ENCODE results near the gene SPSB4.
"Not testable (repeated sequence)": the region's sequence is repeated elsewhere in the genome, so short reads cannot be mapped to it uniquely, and the experiment has no call there.

Gene SPSB4

DNA sequence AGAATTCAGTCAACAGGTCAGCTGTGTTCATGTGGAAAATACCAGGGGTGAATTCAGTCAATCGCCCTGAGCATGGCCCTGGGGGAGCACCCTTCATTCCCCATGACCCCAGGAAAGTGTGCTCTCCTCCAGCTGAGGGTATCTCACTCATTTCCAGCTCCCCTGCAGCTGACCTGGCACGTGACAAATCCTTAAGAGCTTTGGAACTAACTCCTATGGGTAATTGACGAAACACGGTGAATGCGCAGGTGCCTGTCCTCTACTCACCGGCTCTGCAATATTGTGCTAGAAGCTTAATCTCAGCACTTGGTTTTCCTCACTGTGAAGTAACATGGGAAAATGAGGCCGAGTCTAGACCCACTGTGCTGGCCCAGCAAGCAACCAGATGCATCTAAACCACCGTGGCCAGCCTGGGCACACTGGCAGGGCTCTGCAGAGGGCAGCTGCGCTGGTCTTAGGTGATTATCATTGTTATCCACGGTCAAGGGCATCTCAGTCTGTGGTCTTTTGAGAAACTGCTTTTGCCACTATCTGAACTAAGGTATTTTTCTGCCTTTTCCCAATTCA, 63.1 kb downstream of the SPSB4 start:
- no peak for DNase-seq (ENCODE audit: low read depth in 1 of 2, low spot score in 1 of 2)

DNA sequence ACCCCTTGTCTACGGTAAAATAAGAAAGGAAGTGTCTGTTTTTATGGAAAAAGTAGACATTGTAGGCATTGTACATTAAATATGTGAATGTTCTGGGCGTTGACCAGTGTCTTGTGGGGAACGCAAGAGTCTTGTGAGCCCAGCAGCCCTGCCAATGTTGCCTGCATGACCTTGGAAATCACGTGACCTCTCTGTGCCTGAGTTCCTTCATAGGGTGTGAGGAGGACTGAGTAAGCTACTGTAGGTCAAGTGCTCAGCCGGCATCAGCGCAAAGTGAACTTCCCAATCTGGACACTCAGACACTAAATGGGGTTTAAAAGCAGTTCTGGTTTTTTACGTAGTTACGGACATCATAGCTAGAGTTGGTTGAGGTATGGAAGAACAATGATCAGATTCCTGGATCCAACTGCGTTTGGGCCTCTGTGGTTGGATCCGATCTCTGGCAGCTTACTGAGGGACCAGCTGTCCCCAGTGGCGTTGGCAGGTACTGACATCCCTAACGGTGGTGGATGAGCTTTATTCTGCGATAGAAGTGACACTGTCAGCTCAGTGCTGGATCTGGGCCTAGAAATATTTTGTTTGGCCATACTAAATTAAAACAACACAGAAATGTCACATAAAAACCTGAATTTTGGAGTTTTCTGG, 63.8 kb downstream of the SPSB4 start:
- no peak for DNase-seq (ENCODE audit: low read depth in 1 of 2, low spot score in 1 of 2)

DNA sequence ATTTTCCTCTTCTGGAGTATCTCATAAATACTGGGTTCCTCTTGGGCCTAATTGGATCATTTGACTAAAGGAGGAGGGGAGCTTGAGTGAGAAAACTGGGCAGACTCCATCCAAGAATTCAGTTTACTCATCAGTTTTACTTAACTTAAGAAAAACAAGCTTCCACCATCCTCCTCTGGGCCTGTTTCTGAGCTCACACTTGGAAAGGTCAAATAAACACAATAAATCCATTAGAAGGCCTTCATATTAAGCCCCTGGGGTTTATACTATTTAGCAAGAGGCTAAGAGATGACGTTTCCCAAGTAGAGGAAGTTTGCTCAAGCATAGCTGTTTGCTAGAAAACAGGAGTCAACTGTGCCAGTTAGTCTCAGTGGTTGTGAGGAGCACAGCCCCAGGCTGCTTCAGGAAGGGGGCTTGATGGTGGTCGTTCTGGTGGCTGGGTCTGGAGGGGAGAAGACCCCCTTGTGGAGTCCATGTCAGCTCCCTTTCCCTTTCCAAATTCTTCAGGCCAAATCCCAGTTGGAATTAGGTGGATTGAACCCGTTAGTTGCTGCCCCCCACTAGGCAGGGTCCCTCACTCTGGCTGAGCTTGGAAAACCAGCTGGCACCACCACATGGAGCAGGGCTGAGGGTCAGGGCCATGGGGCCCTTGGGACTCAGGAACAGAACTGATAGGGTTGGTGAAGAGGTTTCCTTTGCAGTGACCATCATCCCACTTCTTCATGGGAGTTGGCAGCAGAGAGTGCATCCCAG, 64.8 kb downstream of the SPSB4 start:
- DNase-seq (ENCODE audit: low read depth in 1 of 2, low spot score in 1 of 2), result no peak

DNA sequence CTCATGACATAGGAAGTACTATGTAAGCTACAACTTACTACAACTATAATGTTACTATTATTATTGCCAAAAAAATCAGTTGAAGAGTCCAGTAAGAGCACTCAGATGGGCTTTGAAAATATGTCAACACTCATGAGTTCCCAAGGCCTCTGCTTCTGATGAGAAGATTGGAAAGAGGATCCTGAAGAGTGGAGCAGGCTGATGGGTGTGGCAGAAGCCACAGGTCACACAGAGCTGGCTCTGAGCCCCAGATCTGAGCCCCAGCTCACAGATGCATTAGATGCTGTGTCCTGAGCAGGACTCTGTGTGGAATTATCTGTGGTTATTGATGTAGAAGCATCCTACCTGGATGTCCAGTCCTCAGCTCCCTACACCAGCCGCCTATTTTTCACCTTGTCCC, 65.6 kb downstream of the SPSB4 start:
- no peak for DNase-seq (ENCODE audit: low read depth in 1 of 2, low spot score in 1 of 2)

DNA sequence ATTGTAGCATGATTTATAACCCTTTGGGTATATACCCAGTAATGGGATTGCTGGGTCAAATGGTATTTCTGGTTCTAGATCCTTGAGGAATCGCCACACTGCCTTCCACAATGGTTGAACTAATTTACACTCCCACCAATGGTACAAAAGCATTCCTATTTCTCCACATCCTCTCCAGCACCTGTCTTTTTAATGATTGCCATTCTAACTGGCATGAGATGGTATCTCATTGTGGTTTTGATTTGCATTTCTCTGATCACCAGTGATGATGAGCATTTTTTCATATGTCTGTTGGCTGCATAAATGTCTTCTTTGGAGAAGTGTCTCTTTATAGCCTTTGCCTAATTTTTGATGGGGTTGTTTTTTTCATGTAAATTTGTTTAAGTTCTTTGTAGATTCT, 66.8 kb downstream of the SPSB4 start:
- DNase-seq (ENCODE audit: low read depth in 1 of 2, low spot score in 1 of 2), result not testable (repeated sequence)

DNA sequence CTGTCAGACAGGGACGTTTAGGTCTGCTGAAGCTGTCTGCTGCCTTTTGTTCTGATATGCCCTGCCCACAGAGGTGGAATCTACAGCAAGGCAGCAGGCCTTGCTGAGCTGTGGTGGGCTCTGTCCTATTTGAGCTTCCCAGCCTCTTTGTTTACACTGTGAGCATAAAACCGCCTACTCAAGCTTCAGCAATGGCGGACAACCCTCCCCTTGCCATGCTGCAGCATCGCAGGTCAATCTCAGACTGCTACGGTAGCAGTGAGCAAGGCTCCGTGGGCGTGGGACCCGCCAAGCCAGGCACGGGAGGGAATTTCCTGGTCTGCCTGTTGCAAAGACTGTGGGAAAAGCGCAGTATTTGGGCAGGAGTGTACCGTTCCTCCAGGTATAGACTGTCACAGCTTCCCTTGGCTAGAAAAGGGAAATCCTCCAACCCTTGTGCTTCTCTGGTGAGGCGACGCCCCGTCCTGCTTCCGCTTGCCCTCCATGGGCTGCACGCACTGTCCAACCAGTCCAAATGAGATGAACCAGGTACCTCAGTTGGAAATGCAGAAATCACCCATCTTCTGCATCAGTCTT, 71.4 kb downstream of the SPSB4 start:
- no peak for DNase-seq (ENCODE audit: low read depth in 1 of 2, low spot score in 1 of 2)

DNA sequence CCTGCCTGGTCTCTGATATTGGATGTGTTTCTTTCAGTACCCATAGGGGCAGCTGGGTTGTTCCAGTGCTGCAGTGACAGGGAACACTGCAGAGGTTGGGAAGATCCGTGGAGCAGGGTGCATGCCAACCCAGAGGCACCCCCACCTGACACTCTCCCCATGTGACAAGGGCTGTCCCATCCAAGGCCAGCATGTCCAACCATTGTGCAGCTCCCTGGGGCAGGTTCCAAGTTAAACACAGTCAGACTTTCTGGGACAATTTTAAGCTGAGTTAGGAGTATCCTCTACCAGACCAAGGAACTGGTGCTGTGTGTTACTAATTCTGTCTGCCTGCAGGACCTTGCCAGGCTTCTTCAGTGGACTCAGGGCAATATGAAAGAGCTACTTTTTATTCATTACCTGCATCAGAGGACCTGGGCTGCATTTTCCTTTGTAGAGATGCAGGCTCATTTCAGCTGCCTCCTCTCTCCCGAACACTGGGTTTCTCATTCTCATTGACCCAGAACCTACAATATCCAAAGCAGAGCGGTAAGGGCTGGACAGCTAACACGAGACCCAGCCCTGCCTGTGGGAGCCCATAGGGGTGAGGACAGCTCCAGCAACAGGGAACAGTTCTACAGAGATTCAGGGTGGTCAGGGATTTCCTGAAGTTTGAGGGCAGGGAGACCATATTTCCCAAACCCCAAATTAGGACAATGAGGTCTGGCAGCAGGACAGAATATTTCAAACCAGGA, 72.7 kb downstream of the SPSB4 start:
- no peak for DNase-seq (ENCODE audit: low read depth in 1 of 2, low spot score in 1 of 2)

DNA sequence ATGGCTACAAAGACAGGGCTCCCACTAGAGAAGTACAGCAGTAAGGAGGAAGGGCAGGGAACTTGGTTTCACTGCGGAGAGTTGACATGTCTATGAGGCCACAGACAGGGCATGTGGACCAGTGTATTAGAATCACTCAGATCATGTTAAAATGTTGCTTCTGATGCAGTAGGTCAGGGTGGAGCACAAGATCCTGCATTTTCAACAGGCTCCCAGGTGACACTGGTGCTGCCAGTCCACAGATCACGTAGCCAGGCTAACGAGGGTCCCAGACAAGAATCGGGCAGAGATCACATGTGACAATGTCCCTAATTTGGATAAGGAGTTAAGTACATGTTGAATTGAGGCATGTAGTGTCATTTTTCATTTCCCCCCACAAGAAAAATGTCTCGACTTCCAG, 73.6 kb downstream of the SPSB4 start:
- DNase-seq (ENCODE audit: low read depth in 1 of 2, low spot score in 1 of 2), result no peak

DNA sequence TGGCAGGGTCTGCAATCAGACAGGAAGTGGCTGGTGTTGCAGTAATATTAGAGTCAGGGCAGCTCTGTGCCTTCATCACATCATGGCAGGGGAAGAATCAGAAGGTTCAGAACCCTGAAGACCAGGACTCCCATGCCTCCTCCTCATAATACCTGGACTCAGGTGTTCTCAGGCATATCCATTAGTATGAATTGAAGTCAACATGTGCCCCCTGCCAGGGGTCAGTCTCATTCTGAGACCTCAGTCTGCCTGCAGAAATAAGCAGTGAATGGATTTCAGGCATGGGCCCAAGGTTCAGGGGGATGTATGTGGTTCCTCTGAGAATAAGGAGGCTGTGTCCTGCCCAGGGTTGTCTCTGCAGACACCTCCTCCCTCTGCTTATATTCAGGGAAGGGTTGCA, 74.2 kb downstream of the SPSB4 start:
- DNase-seq (ENCODE audit: low read depth in 1 of 2, low spot score in 1 of 2), result no peak

DNA sequence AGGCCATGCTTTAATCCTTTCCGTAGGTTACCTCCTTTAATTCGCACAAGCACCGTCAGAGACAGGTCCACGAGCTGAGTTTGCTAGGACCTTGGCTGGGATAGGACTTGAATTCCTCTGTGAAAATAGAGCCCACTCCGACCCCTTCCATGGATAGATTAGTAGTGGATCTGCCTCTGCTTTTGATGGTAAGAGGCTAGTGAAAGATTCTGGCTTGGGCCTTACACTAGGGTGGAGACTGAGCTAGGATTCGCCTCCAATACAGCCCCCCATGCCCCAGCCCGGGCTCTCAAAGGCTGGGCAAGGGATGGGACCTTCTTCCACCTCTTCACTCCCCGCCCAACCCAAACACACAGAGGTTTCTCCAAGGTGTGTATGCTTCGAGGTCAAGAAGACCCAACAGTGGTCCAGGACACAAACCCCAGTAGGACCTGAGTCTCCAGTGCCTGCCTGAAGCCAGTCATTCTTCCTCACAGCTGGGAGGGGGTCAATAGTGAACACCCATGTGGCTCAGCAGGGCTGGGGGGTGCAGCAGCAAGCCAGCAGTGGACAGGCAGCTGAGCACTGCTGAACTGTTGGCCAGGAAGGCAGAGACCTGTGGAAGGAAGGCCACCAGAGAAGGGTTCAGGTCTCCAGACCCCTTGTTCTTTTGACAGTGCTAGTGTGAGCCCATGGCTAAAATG, 75.7 kb downstream of the SPSB4 start:
- no peak for DNase-seq (ENCODE audit: low read depth in 1 of 2, low spot score in 1 of 2)

DNA sequence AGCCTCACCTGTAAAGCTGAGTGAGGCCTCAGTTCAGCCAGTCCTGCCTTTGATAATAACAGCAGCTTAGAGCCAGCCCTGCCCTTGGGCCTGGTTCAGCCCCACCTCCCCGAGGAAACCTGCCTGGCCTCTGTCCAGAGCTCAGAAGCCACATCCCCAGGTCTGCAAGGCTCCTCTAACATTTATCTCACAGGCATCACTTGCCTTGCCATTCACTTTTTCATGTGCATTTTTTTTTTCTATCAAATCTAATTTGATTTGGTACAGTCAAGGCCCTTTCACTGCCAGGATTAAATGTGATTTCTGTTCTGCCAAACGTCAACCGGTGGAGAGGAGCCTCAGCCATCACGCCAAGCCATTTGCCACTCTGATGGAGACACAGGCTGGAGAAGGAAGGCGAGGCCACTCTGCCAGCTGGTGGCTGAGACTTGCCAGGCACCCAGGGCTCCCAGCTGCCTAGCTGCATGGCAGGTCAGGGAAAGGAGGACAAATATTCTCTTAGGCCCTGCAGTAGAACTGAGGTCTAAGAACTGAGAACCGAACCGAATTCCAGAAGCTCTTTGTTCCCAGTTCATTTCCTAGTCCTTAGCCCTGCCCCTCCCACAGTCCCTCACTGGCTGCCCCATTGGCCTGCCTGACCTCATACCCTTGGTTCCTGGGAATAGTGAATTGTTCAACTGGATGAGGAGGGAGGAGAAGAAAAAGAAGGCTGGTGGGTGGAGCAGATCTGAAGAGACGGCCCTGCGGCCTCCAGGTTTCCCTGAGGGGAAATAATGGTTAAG, 76.4 kb downstream of the SPSB4 start:
- DNase-seq (ENCODE audit: low read depth in 1 of 2, low spot score in 1 of 2), result no peak

DNA sequence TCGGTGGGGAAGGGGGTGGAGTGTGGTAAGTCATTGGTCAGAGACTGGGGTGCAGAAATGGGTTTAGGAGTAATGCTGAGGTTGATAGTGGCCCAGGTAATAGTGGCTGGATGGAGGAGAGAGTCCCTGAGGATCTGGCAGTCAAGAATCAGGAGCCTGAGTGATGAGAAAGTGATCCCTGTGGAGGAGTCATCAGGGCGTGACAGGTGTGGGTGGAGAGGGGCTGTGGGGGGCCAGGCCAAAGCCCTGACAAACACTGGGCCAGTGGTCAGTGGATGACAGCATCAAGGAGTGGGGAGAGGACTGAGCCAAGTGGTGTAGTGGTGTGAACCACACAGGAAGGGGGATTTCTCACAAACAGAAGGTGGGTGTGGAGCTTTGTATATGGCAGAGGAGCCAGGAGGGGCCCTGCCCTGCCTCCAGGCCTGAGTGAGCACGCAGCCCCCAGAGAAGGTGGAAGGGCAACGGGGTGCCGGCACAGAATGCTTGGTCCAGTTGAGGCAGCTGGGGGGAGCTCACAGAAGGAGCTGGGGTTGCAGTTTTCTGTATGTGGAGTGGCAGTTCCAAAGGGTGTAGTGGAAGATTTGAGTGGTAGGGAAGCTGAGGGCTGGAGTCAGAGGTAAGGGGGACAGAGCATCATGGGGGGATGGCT, 77.1 kb downstream of the SPSB4 start:
- no peak for DNase-seq (ENCODE audit: low read depth in 1 of 2, low spot score in 1 of 2)

DNA sequence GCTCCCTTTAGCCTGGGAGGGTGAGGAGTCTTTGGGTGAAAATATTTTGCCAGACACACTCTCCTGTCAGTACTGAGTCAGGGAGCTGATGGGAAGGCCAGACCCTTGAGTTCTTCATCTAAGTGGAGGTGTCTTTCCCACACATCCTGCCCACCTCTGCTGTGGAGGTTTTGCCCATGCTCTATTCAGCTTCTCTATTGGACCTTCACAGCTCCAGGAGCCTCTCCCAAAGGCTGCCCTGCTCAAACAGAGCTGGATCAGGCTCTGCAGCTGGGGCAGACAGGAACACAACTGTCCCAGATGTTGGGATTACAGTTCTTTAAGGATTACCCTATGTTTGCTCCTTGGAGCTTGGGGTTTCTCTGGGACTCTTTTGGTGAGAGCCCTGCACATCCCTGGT, 77.9 kb downstream of the SPSB4 start:
- DNase-seq (ENCODE audit: low read depth in 1 of 2, low spot score in 1 of 2), result no peak

DNA sequence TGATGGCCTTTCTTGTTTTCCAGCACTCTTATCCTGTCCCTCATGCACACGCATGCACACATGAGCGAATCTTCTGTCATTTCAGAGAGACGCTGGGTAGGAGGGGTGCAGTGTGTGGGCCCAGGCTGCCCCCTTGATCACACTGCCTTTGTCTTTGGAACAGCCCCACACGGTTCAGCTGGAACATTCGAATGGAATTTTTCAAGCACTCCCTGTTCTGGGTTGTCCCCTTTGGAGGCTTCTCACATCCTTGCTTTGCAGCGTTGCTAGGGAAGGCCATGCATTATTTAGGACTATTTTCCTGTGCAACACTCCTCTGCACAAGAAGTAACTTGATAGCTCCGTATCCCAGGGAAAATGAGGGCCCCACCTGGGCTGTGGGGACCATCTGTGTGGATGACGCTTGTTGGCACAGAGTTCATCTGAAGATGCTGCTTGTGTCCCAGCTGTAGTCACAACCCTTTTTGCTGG, 78.4 kb downstream of the SPSB4 start:
- no peak for DNase-seq (ENCODE audit: low read depth in 1 of 2, low spot score in 1 of 2)

DNA sequence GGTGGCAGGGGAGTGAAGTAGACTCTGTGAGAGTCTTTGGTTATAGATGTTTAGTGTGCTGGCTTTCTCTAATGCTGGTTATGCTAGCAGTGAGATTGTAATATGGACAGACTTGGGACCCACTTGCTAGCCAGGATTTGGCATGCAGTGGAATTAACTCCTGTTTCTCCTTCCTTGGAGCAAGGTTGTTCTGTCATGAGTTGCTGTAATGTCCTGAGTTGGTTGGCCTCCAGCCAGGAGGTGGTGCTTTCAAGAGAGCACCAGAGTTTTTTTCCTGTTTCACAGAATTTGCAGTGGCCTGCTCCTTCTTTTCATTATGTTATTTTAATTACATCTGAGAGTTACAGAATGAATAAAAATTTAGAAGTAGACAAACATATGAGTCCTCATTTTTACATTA, 92.4 kb downstream of the SPSB4 start:
- no peak for DNase-seq (ENCODE audit: low read depth in 1 of 2, low spot score in 1 of 2)

DNA sequence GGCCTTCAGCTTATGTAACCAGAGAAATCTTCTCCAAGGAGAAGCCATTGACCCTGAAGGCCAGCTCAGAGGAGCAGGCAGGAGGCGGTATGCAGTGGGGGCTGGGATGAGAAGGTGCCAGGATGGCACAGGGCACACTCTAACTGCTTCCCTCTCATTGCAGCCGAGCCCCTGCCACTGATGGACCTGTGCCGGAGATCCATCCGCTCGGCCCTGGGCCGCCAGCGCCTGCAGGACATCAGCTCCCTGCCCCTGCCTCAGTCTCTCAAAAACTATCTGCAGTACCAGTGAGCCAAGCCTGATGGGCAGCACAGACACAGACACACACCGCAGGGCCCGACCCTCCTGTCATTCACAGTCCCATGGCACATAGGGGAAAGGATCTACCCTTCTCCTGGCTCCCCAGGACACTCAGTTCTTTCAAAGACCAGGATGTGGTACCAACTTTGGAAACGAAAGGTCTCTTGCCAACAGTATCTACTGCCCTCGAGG, 95.9 kb downstream of the SPSB4 start:
- no peak for DNase-seq (ENCODE audit: low read depth in 1 of 2, low spot score in 1 of 2)

DNA sequence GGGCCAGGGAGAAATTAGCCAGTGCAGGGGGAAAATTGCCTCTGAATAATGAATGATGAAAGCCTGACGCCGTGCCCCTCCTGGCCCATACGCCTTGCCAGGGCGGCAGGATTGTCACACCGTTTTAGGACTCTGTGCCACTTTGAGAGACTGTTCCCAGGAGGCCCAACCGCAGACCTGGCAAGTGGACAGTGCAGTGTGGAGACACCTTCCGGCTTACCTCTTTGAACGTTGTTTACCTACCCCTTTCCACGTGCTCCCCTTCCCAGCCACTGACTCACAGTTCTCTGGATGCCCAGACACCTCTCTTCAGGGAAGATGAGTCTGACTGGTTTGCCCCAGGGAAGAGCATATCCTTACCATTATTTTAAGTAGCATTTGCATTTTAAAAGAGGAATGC, 96.5 kb downstream of the SPSB4 start:
- DNase-seq (ENCODE audit: low read depth in 1 of 2, low spot score in 1 of 2), result no peak

DNA sequence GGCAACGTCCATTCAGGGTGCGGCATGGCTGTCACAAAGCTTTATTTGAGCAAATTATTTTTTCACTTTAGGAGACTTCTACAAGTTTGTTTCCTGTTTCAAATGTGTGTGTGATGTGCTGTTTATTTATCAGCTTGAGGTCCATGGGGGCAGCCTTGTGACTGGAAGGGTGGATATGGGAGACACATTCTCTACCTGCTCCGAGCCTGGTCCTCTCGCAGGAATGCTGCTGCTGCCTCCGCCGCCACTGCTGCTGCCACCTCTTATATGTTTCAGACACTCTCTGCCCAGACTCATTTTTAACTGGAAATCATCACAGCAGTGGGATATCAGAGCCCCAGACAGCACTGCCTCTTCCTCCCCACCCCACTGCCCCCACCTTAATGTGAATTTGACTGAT, 97.0 kb downstream of the SPSB4 start:
- DNase-seq (ENCODE audit: low read depth in 1 of 2, low spot score in 1 of 2), result no peak

DNA sequence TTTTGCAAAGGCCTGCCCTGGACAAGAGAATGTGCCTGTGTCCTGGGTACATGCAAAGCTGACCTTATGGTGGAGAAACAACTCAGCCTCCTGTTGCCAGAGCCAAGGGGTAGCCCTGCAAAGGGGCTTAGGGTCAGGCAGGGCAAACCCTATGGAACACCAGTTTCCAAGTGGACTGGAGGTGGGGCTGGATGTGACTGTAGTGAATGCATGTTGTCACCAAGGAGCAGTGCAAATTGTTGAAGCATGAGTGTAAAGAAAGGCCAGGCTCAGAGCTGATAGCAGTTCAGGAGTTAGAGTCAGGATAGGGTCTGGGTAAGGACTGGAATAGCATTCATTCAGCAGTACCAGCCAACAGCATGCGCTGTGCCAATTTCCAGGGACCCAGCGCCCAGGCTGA, 97.6 kb downstream of the SPSB4 start:
- no peak for DNase-seq (ENCODE audit: low read depth in 1 of 2, low spot score in 1 of 2)

Measured in stimulated activated CD4-positive, alpha-beta T cell treated with anti-CD3 and anti-CD28 coated beads, Interleukin-15, amount 100 ng/mL, for 1 hour (primary cell).